ENCODE measurements around the gene GAS7.

GAS7 gene

GRCh38 chr17:10205549-10206185 is 7.3 kb upstream of the GAS7 start:
- DNase-seq (ENCODE audit: low spot score) = no peak
- TF ChIP-seq, protein P1, sequence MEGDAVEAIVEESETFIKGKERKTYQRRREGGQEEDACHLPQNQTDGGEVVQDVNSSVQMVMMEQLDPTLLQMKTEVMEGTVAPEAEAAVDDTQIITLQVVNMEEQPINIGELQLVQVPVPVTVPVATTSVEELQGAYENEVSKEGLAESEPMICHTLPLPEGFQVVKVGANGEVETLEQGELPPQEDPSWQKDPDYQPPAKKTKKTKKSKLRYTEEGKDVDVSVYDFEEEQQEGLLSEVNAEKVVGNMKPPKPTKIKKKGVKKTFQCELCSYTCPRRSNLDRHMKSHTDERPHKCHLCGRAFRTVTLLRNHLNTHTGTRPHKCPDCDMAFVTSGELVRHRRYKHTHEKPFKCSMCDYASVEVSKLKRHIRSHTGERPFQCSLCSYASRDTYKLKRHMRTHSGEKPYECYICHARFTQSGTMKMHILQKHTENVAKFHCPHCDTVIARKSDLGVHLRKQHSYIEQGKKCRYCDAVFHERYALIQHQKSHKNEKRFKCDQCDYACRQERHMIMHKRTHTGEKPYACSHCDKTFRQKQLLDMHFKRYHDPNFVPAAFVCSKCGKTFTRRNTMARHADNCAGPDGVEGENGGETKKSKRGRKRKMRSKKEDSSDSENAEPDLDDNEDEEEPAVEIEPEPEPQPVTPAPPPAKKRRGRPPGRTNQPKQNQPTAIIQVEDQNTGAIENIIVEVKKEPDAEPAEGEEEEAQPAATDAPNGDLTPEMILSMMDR (IDR thresholded peaks at IDR 0.05; ENCODE audit: extremely low read depth, insufficient read depth, missing control alignments) = no peak
- in situ Hi-C loops (cut with MboI; ENCODE audit: low pct_unique_long_range_greater_than_20kb, low sequenced_read_pairs, unreplicated experiment) = no loop called here

- in situ Hi-C loops (cut with MboI; ENCODE audit: low pct_unique_long_range_greater_than_20kb, low sequenced_read_pairs, unreplicated experiment) = no loop called here
- TF ChIP-seq, protein P1 (IDR thresholded peaks at IDR 0.05; ENCODE audit: extremely low read depth, insufficient read depth, missing control alignments) = no peak
- DNase-seq (ENCODE audit: low spot score) = no peak
Observed at GRCh38 chr17:10201680-10202079, 3.3 kb upstream of the GAS7 start.

DNA sequence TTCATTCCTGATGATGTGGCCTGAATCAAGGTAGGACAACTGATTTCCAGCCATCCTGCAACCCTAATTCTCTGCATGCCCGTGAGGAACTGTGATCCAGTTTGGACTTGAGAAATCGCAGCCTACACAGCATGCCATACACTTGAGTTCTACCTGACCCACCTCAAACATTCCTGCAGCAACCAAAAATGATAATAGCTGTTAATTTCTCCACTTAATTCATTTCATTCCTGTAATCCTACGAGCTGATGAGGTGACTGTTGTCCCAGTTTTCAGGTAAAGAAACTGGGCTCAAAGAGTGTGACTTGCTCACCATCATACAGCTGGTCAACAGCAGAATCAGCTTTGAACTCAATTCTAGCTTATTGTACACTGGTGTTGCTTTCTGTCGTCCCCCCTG is 2.2 kb upstream of the GAS7 start:
- in situ Hi-C loops (cut with MboI; ENCODE audit: low pct_unique_long_range_greater_than_20kb, low sequenced_read_pairs, unreplicated experiment) = no loop called here
- DNase-seq (ENCODE audit: low spot score) = no peak
- TF ChIP-seq, protein P1 (IDR thresholded peaks at IDR 0.05; ENCODE audit: extremely low read depth, insufficient read depth, missing control alignments) = no peak

GRCh38 chr17:10200016-10200415 is 1.6 kb upstream of the GAS7 start:
- in situ Hi-C loops (cut with MboI; ENCODE audit: low pct_unique_long_range_greater_than_20kb, low sequenced_read_pairs, unreplicated experiment) = no loop called here
- DNase-seq (ENCODE audit: low spot score) = no peak
- TF ChIP-seq, protein P1 (IDR thresholded peaks at IDR 0.05; ENCODE audit: extremely low read depth, insufficient read depth, missing control alignments) = no peak

DNA sequence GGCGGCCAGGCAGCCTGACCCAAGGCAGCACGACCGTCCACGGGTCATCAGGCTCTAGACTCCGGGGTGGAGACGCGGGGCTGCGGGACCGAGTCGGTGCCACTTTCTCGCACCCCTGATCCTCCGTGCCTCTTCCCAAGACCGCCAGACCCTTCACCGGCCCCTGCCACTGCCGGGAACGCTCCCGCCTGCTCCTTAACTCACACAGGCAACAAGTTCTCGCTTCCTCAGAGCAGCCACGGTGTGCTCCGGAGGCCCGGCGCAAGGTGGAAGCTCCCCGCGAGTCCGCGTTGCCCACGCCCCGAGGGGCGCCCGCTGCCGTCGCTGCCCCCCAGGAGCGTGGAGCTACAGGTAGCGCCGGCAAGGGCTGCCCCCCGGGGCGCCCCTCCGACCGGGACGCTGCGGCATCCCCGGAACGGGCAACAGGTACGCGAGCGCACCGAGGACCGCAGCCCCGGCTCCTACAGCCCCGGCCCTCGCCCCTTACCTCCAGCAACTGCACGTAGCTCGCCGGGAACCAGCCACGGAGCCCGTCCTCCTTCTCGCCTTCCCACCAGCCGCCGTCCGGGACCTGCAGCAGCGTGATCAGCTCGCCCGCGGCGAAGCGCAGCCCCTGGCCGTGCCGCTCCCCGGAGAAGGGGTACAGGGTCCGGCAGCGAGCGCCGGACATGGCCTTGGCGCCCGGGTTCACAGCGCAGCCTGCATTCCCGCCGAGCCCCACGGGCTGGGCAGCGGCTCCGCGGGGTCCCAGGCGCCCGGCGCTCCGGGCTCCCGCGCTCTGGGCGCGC is 491 bp downstream of the GAS7 start:
- TF ChIP-seq, protein P1 (IDR thresholded peaks at IDR 0.05; ENCODE audit: extremely low read depth, insufficient read depth, missing control alignments) = no peak
- in situ Hi-C loops (cut with MboI; ENCODE audit: low pct_unique_long_range_greater_than_20kb, low sequenced_read_pairs, unreplicated experiment) = no loop called here
- no peak for DNase-seq (ENCODE audit: low spot score)

DNA sequence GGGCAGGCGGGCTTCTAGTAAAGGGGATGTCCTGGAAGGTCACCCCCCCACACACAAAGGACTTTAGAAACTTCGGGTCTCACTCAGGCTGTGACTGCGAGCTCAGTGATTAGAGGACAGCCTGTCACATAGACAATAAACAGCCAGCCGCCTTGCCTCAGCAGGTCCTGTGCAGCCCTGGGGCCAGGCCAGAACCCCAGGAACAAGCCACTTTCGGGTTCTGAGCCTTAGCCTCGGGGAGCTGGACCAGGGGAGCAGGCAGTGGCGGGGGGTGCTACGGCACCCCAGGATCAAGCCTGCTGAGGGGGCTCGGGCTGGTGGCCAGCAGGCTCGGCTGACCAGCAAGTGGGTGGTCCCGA is 1.1 kb downstream of the GAS7 start:
- TF ChIP-seq, protein P1 (IDR thresholded peaks at IDR 0.05; ENCODE audit: extremely low read depth, insufficient read depth, missing control alignments) = no peak
- in situ Hi-C loops (cut with MboI; ENCODE audit: low pct_unique_long_range_greater_than_20kb, low sequenced_read_pairs, unreplicated experiment) = no loop called here
- no peak for DNase-seq (ENCODE audit: low spot score)

Measured in GM13977 (cell line).